ENCODE data around the gene DOCK8.

DOCK8 gene

DNA sequence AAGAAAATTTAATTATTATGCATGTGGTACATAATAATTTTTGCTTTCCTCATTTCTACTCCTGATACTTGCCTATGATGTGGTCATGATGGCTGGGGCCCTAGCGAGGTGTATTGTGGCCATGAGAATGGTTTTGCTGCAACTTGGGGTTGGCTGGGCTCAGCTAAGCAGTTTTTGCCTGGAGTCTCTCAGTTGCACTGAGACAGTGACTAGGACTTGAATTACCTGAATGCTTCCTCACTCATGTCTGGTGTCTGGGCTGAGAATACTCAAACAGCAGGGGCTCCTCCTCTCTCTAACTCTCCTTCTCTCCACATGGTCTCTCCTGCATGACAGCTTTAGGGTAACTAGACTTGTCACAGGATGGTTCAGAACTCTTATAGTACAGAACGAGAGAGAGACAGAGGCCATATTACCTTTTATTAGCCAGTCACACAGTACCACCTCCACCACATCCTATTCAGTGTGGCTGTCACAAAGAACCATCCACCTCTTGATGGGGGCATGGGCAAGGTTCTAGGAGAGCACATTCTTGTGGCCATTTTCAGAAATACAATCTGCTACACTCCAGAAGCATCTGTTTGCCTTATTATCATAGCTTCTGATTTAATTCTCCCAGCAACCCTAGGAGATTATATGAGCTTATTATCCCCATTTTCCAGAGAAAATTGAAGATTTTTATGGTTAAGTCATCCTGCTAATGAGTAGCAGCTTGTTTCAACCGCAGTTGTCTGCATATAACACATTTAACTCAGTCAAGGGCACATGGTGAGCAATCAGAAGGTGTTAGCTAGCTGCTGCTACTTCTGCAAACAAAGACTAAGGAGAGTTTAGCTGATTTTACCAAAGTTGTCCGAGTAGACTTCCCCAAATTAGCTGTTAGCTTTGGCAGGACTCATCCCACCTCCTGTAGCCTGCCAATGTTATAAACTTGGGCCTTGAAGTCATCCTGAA is 245.1 kb downstream of the DOCK8 start:
- DNase-seq (ENCODE audit: low read depth in 2 of 2) = no peak

DNA sequence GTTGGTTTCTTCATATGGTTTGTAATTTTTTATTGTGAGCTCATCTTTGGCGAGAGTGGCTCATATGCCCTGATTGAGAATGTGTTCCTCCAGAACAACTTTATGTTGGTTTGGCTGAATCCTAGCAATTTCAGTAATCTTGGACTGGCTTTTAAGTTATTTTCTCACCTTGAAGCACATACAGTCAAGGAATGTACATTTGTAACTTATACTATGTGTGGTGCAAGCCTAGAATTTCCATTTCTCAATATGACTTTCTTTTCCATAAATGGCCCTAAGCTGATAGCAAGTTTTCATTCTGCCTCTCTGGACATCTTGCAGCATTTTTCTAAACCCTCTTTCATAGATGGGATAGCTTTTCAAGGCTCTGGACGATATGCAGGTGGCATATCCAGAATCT is 247.5 kb downstream of the DOCK8 start:
- no peak for DNase-seq (ENCODE audit: low read depth in 2 of 2)

DNA sequence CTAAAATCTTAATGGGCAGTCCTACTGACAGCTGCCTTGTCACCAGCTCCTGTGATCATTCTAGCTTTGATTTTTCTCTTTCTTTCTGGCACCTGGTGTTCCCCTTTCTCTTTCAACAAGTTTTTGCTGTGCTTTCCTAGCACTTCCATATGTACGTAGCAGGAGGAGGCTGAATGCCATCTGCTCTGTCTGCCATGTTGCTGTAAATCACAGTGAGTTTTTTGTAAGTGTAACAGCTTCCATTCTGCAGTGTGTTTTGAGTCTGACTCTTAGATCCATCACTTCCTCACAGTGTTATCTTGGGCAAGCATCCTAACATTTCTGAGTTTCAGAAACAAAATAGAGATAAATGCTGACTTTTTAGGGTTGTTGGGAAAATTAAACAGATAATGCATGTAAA is 247.9 kb downstream of the DOCK8 start:
- DNase-seq (ENCODE audit: low read depth in 2 of 2) = no peak

DNA sequence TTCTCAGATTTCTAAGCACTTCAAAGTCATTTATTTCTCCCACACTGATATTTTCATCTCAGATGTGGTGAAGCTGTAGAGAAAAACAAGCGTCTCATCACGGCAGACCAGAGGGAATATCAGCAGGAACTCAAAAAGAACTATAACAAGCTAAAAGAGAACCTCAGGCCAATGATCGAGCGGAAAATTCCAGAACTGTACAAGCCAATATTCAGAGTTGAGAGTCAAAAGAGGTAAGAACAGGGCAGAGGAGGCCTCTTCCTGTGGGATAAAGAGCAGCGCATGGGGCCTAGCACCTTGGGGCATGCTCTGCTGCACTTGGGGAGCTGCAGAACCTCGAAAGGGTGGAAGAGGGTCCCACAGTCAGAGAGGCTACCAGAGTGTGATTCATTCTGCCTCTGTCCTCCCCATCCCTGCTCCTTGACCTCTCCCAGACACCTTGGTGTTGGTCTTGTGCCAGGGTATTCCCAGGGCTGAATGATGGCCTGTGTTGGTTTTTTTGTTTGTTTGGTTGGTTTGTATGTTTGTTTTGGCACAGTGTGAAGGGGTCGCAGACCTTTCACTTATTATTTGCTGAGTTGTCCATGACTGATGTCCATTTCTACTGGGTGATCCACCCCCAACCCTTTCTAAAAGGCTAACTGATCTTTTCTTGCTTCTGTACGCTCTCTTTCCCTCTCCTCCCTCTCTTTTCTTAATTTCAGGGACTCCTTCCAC is 248.9 kb downstream of the DOCK8 start:
- no peak for DNase-seq (ENCODE audit: low read depth in 2 of 2)

DNA sequence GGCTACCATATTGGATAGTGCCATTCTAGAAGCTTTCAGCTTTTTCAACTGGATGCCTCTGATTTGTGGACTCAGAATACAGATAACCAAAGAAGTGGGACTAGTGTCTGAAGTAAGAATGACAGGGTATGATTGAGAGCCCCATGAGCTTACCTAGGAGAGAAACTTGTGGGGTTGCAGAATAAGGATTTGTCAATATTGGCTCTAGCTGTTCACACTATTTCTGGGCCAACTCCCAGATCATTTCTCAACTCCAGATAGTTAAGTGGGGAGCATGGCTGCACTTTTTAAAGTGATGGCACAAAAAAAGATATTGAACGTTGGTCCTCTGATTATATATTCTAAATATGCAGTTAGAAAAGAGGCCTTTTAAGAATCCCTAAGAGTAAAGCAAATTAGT is 252.1 kb downstream of the DOCK8 start:
- no peak for DNase-seq (ENCODE audit: low read depth in 2 of 2)

DNA sequence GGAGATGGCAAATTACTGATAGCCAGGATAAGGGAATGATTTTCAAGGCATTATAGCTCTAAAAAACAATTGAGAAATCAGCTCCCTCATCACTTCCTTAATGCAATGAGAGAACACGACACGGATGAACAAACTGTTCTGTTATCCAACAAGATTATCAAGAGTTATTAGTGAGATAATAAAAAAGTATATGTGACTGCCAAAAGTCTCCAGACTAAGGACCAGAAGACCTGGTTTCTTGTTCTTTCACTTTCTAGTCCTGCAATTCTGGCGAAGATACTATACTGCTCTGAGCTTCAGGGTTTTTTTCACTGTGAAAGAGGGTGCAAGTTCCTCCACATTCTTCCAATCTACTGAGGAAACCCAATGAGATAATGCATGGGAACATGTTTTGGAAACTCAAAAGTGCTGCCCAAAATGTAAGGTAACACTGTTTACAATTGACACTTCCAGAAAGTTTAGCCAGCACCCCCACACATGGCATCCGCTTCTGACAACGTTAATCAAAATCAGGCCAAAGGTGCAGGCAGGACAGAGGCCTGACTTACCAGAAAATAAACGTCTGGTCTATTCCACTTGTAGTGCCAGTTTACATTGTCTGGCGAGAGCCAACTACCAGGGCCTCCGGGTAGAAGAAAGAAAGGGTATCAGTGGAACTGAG is 254.2 kb downstream of the DOCK8 start:
- DNase-seq (ENCODE audit: low read depth in 2 of 2) = no peak

DNA sequence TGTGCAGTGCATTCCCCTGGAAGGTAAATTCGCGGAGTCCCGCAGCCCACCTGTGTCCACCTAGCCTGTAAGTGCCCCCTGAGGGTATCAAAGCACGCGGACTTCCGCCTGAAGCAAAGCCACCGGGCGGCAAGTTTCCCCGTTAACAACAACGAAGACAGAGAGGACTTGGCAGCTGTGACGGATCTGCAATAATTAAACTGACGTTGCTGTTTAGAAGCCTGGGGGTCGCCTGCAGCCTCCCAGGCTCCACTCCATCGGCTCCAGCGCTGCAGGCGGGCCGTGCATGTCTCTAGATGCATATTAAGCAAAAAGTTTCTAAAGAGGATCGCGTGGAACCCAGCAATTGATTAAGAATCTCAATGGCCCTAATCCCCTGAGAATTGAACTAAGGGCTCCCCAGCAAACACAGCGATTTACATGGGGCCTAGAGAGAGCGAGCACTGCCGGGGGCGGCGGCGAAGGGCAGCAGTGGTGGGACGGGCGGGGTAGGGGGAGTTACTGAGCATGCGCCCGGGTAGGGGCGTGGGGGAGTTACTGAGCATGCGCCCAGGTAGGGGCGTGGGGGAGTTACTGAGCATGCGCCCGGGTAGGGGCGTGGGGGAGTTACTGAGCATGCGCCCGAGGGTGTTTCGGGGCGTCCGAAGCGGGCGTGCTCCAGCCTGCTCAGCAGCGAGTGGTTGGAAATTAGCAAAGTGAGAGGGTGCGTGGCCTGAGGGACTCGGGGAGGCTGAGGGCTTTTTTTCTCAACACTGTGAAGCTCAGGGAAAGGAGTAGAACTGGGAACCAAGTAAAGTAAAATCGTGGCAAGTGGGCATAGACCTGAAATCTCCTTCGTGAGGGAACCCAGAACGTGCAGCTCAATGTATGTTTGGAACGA is 255.2 kb downstream of the DOCK8 start:
- DNase-seq (ENCODE audit: low read depth in 2 of 2) = peak; percentile 63 to 89

DNA sequence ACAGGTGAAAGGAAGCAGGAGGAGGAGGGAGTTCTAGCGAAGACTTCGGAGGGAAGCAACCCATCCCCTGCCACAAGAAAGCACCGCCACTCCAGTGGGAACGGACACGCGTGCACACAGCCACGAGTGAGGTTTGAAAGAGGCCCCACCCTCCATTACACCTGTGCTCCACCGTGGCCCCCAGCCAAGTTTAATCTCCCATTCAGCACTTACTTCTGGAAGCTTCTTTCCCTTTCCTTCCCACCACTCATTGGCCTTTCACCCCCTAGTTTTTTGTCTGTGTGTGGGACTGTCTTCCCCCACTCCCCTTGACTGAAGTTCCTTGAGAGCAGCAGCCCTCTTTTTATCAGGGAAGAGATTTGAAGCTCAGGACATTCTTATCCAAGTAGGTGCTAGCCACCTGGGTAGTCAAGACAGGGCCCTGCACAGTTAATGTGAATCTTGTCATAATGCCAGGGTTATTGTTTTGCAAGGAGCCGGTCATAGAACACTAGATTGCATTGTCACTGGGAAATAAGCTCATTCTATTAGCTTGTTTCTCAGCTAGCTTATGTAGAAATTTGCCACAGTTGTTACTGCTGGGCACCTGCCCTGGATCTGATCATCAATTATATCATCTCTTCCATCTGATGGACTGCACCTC is 256.0 kb downstream of the DOCK8 start:
- DNase-seq (ENCODE audit: low read depth in 2 of 2) = no peak

DNA sequence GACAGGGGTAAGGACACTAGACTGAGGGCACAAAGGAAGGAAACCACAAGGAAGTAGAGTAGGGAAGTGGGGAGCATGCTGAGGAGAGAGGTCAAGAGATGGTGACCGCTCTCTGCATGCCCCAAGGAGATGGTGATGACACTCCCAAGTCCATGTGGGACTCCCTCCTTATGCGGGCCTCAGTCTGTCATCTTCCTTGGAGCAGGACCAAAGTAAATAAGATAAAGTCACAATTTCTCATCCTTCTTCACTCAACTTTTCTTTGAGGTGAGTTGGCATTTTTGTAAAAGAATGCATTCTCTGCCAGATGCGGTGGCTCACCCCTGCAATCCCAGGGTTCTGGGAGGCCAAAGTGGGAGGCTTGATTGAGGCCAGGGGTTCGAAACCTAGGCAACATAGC is 256.7 kb downstream of the DOCK8 start:
- no peak for DNase-seq (ENCODE audit: low read depth in 2 of 2)

DNA sequence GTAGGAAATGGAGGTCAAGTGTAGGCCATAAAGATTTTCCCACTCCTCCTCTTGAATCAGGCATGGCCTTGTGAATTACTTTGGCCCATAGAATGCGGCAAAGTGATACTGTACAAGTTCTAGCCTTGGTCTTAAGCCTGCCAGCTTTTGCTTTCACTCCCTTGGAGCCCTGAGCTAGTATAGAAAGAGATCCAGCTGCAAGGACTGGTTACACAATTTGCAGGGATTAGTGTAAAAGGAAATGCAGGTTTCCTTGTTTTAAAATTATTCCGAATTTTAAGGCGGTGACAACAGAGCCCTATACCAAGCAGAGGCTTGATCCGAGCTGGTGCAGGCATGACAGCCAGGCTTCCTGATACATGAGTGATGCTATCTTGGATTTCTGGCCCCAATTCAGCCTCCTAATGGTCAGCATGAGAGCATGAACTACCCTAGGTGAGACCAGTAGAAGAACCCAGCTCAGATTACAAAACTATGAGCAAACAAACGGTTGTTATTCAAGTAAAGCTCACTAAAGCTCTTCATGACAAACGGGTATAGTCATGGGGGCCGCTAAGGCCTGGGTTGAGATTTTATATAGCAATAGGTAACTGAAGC is 257.9 kb downstream of the DOCK8 start:
- DNase-seq (ENCODE audit: low read depth in 2 of 2) = no peak

DNA sequence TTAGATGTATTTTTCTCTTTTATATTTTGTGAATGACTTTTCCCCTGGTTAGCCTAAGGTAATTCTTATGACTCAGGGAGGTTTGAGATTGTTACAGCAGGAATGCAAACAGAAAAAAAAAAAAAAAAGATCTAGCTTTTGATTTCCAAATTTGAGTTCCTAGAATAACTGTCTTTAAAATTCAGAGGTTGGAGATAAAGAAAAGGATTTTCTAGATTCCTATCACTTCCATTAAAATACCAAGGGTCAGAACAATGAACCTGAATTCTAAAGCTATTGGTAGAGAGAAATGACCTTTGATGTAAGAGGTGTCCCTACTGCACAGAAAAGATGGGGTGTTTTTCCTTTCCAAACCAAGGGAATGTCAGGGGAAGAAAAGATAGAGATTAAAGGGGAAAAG is 262.5 kb downstream of the DOCK8 start:
- no peak for DNase-seq (ENCODE audit: low read depth in 2 of 2)

DNA sequence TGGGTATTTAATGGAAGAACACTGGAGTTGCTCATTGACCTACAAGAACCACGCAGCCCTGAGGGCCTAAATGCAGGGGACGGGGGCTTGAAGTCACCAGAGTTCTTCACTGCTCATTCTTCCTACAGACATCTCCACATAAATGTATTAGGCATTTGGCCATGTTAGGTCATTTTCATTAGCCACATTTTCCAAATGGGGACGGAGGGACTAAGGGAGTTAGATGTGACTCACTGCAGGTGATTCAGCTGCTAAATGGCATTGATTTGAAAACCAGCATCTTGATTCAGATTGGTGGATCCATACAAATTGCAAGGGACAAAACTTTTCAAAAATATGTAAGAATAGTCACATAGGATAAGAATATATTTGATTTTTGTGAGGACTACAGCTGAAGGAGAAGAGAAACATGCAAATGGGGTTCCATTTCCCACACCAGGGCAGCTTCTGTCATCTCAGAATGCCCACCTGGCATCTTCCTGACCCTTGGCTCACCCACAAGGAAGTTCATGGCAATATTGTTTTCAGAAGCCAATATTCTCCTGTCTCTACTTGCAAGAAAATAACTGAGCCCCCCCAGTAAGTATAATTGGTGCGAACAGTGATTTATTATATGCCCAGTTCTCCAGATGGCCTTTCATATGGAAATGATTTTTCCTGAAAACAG is 264.8 kb downstream of the DOCK8 start:
- DNase-seq (ENCODE audit: low read depth in 2 of 2) = no peak

DNA sequence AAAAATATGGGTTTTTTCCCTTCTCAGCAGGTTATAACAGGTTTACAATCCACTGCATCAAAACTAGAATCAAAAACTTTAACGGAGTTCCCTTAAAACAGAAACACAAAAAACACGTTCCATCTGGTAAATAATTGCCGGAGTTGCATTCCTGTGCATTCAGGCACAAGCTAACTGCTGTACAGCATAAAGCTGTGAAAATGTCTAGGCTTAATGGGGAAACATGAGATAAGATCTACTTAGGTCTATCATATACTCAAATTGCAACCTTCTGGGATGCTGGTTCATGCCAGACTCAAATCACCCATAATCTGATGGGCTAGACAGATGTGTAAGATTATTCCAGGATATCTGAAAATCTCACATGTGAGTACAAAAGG is 265.3 kb downstream of the DOCK8 start:
- no peak for DNase-seq (ENCODE audit: low read depth in 2 of 2)

DNA sequence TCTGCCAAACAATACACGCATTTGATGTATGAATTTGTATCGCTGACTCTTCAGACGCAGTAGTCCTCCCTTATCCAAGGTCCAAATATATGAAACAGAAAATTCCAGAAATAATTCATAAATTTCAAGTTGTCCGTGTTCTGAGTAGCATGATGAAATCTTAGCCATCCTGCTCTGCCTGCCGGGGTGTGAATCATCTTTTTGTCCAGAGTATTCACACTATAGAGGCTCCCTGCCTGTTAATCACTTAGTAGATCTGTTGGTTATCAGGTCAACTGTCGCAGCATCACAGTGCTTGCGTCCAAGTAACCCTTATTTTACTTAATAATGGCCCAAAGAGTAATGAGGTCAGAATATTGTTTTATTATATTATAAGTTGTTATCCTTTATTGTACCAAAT is 268.1 kb downstream of the DOCK8 start:
- DNase-seq (ENCODE audit: low read depth in 2 of 2) = no peak

DNA sequence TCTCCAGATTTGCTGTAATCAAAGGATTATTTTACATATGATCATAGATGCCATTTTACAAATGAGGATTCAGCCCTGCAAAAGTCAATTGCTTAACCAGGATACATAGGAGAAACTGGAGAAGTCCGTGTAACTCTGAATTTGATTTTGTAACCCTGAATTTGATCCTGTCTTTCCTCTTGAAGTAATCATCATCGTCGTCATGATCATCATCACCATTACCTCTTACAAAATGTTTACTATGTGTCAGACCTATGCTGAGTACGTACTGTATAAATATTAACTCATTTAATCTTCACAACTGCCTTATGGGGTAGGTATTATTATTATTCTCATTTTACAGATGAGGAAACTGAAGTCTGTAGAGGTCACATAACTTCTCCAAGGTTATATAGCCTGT is 271.5 kb downstream of the DOCK8 start:
- DNase-seq (ENCODE audit: low read depth in 2 of 2) = no peak

DNA sequence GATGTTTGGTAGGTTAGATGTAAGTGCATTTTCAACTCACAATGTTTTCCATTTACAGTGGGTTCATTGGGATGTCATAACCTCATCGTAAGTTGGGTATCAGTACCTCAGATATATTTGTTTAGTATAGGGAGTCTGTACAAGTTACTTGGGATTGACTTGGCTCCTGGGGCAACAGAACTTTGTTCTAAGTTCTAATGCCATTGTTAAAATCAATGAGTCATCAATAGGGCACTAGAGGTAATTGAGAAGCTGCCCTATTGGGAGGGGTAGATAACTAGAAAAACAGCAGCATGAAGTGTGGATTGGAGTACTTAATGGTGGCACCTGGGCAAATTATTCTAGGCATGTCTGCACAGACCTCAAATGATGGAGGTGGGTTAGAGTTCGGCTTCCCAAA is 272.8 kb downstream of the DOCK8 start:
- no peak for DNase-seq (ENCODE audit: low read depth in 2 of 2)

DNA sequence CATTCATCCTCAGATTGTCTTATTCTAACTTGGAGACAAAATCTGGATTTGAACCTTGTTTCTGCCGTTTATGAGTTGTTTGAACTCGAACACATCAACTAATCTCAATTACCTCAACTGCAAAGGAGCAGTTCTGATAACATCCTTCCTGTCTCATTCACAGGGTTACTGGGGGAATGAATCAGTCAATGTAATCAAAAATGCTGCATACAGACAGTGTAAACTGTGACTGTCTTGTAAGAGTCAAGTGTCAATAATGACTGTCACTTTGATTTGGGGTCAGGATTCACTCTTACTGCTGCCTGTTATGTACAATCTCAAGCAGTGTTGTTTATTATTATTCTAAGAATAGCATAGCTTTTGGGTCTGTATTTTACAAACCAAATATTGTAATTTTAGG is 273.8 kb downstream of the DOCK8 start:
- no peak for DNase-seq (ENCODE audit: low read depth in 2 of 2)

DNA sequence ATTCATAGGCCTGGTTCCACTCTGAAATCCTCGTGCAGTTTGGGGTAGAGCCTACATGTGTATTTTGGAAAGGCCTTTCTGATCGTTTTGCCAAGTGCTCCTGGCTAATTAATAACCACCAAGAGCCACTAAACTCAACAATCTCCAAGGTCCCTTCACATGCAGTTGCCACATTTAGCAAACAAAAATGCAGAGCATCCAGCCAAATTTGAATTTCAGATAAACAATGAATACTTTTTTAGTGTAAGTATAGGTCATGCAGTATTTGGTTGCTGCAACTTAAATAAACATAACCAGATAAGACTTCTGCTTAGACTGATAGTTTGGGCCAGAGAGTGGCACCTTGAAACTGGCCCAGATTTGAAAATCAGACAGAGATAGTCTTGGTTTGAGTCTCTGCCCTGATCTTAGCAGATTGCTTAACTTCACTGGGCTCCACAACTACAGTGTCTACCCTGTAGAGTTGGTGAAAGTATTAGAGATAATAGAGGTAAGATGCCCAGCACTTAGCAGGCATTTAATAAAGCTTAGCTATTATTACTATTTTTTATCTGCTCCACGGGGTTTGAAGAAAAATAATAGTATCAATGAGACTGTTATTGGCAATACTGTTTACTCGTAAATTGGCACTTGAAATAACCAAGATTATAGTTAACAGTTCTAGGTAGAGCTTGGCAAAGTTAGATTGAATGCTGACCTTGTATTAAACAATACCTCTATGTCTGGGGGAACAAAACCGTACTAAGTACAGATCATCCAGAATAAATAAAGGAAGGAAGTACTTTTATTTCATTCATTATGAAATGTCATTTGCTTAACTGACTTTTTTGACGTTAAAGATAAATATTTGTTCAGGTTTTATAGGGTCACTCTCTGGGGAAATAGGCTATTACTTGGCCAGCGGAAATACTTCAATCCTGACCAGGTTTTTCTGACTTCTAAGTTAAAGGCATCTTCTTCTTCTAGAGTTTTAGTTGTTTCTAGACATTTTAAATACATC is 274.8 kb downstream of the DOCK8 start:
- DNase-seq (ENCODE audit: low read depth in 2 of 2) = no peak

DNA sequence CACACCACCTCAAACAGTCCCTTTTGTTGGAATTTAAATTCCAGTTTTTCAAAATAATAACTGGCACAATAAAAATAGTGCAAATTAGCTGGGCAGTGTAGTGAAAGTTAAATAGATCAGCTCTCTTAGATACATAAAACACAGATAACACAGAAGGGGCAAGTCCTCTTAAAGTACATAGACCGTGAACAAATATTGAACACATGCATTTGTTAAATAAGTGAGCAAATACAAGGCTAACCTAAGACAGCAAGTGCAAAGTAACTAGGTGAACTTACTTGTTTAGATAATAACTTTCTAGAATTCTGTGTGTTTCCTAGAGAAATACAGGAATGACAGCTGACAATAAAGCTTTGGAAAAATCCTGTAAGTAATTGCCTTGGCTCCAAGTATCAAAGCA is 280.1 kb downstream of the DOCK8 start:
- no peak for DNase-seq (ENCODE audit: low read depth in 2 of 2)
